Measurements from ENCODE around the gene E2F1. TPM values are rescaled to one million over a fixed set of nuclear protein-coding genes. Genes with fewer than 3 reads are reported as not detected.
"Not testable (repeated sequence)": the region's sequence is repeated elsewhere in the genome, so short reads cannot be mapped to it uniquely, and the experiment has no call there.

The E2F1 gene
- total RNA-seq, 1 donor from 2014 or later = 77.5 TPM

DNA sequence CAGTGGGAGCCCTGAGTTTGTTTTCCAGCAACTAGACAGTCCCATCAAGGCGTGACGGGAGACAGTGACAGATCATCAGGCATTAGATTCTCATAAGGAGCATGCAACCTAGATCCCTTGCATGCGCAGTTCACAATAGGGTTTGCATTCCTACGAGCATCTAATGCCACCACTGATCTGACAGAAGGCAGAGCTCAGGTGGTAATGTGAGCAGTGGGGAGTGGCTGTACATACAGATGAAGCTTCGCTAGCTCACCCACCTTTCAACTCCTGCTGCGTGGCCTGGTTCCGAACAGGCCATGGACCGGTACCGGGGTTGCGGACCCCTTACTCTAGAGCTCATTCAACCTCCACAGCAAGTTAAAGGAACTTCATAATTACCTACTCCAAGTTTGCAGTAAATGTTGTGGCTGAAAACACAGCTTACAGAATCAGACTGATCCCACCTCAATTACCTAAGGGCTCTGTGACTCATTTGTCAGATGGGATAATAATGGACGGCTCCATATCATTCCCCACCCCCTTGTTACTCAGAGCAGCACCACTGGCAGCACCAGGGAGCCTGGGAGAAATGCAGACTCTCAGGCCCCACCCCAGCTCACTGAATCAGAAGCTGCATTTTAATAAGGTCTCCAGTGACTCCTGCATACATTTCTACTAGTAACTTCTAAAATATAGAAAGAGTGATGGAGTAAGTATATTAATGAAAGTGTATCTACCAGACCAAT is 18.2 kb upstream of the E2F1 start:
- Mint-ChIP-seq H3K4me3 (no peak overlapping the region), H3K27ac (no peak overlapping the region), H3K9me3 (peaks cover 3% of the 10 kb centered on the region), H3K4me1 (ENCODE audit: low read depth) (peaks cover 5% of the 10 kb centered on the region), H3K36me3 (ENCODE audit: low read depth) (peaks cover 4% of the 10 kb centered on the region), H3K27me3 (ENCODE audit: insufficient read depth) (no peaks in the 10 kb centered on the region)
- DNase-seq (ENCODE audit: low spot score) = no peak
- intact Hi-C loops (cut with micrococcal nuclease) = no loop called here

DNA sequence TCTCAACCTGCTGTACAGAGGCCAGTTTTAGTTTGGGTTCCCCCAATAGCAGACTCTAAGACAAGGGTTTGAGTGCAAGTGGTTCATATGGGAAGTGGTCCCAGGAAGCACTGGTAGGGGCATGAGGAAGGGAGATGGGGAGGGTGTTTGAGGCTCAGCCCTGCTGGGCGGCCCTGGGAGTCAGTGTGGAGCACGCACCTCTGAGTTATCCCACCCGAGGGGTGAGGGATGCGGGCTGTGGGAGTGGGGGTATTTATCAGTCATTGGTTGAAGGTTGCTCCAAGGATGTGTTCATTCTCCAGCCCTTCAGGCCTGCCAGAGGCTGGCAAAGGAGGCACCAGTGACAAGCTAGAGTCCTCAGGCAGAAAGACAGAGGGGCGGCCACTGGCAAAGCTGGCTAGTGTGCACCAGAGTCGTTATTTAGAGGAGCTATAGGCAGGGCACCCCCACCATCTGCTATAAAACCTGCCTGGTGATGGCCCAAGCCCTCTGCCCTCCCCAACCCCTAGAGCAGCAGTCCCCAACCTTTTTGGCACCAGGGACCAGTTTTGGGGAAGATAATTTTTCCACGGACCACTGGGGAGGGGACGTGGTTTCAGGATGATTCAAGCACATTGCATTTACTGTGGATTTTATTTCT is 17.4 kb upstream of the E2F1 start:
- Mint-ChIP-seq H3K27me3 (ENCODE audit: insufficient read depth) (no peaks in the 10 kb centered on the region), H3K4me1 (ENCODE audit: low read depth) (no peaks in the 10 kb centered on the region), H3K36me3 (ENCODE audit: low read depth) (peaks cover 3% of the 10 kb centered on the region), H3K9me3 (peaks cover 3% of the 10 kb centered on the region), H3K4me3 (no peak overlapping the region), H3K27ac (no peak overlapping the region)
- intact Hi-C loops (cut with micrococcal nuclease) = no loop called here
- DNase-seq (ENCODE audit: low spot score) = no peak

DNA sequence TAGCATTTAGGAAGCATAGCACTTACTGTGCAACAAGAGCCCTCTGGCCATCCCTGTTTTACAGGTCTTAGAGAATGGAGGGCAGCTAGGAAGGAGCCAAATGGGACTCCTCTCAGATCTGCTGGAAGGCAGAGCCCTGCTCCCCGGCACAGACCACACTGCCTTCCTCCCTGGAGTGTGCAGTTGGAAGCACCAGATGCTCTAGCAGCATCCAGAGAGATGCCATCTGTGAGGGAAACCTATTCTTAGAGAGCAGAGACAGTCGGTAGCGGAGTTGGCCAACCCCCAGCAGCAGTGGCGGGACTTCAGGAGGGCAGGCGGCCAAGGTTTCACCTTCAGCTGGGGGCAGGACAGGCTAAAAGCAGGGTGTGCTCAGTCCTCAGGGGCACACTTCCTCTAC is 16.7 kb upstream of the E2F1 start:
- no peak overlapping the region for H3K4me3 Mint-ChIP-seq
- H3K27me3 Mint-ChIP-seq (ENCODE audit: insufficient read depth) = no peaks in the 10 kb centered on the region
- H3K36me3 Mint-ChIP-seq (ENCODE audit: low read depth) = peaks cover 3% of the 10 kb centered on the region
- peaks cover 3% of the 10 kb centered on the region for H3K9me3 Mint-ChIP-seq
- no peak overlapping the region for H3K27ac Mint-ChIP-seq
- intact Hi-C loops (cut with micrococcal nuclease) = no loop called here
- no peak for DNase-seq (ENCODE audit: low spot score)
- H3K4me1 Mint-ChIP-seq (ENCODE audit: low read depth) = no peaks in the 10 kb centered on the region

DNA sequence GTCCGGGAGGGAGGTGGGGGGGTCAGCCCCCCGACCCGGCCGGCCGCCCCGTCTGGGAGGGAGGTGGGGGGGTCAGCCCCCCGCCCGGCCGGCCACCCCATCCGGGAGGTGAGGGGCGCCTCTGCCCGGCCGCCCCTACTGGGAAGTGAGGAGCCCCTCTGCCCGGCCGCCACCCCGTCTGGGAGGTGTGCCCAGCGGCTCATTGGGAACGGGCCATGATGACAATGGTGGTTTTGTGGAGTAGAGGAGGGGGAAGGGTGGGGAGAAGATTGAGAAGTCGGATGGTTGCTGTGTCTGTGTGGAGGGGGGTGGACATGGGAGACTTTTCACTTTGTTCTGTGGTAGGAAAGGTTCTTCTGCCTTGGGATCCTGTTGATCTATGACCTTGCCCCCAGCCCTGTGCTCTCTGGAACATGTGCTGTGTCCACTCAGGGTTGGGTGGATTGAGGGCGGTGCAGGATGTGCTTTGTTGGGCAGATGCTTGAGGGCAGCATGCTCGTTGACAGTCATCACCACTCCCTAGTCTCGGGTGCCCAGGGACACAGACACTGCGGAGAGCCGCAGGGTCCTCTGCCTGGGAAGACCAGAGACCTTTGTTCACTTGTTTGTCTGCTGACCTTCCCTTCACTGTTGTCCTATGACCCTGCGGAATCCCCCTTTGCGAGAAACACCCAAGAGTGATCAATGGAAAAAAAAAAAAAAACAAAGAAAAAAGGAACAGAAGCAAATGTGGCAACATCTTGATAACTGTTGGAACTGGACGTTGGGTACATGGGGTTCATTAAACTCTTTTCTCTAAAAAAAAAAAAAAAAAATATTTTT is 15.7 kb upstream of the E2F1 start:
- Mint-ChIP-seq H3K36me3 (ENCODE audit: low read depth) (peaks cover 3% of the 10 kb centered on the region), H3K9me3 (peaks cover 3% of the 10 kb centered on the region), H3K27ac (no peak overlapping the region), H3K4me3 (no peak overlapping the region), H3K27me3 (ENCODE audit: insufficient read depth) (no peaks in the 10 kb centered on the region), H3K4me1 (ENCODE audit: low read depth) (no peaks in the 10 kb centered on the region)
- DNase-seq (ENCODE audit: low spot score) = no peak
- intact Hi-C loops (cut with micrococcal nuclease) = no loop called here

DNA sequence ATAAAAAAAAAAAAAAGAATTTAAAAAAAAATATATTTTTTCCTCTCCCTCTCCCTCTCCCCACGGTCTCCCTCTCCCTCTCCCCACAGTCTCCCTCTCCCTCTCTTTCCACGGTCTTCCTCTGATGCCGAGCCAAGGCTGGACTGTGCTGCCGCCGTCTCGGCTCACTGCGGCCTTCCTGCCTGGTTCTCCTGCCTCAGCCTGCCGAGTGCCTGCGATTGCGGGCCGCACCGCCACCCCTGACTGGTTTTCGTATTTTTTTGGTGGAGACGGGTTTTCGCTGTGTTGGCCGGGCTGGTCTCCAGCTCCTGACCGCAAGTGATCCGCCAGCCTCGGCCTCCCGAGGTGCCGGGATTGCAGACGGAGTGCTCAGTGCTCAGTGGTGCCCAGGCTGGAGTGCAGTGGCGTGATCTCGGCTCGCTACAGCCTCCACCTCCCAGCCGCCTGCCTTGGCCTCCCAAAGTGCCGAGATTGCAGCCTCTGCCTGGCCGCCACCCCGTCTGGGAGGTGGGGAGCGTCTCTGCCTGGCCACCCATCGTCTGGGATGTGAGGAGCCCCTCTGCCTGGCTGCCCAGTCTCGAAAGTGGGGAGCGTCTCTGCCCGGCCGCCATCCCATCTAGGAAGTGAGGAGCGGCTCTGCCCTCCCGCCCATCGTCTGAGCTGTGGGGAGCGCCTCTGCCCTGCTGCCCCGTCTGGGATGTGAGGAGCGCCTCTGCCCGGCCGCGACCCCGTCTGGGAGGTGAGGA is 14.7 kb upstream of the E2F1 start:
- H3K27me3 Mint-ChIP-seq (ENCODE audit: insufficient read depth); H3K4me1 Mint-ChIP-seq (ENCODE audit: low read depth); intact Hi-C loops (cut with micrococcal nuclease); DNase-seq (ENCODE audit: low spot score); H3K9me3 Mint-ChIP-seq; H3K36me3 Mint-ChIP-seq (ENCODE audit: low read depth); H3K27ac Mint-ChIP-seq; H3K4me3 Mint-ChIP-seq: not testable (repeated sequence)

DNA sequence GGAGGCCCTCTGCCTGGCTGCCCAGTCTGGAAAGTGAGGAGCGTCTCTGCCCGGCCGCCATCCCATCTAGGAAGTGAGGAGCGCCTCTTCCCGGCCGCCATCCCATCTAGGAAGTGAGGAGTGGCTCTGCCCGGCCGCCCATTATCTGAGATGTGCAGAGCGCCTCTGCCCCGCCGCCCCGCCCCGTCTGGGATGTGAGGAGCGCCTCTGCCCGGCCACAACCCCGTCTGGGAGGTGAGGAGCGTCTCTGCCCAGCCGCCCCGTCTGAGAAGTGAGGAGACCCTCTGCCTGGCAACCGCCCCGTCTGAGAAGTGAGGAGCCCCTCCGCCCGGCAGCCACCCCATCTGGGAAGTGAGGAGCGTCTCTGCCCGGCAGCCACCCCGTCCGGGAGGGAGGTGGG is 12.8 kb upstream of the E2F1 start:
- H3K27me3 Mint-ChIP-seq (ENCODE audit: insufficient read depth); H3K9me3 Mint-ChIP-seq; intact Hi-C loops (cut with micrococcal nuclease); H3K36me3 Mint-ChIP-seq (ENCODE audit: low read depth); H3K27ac Mint-ChIP-seq; DNase-seq (ENCODE audit: low spot score); H3K4me1 Mint-ChIP-seq (ENCODE audit: low read depth); H3K4me3 Mint-ChIP-seq: not testable (repeated sequence)

DNA sequence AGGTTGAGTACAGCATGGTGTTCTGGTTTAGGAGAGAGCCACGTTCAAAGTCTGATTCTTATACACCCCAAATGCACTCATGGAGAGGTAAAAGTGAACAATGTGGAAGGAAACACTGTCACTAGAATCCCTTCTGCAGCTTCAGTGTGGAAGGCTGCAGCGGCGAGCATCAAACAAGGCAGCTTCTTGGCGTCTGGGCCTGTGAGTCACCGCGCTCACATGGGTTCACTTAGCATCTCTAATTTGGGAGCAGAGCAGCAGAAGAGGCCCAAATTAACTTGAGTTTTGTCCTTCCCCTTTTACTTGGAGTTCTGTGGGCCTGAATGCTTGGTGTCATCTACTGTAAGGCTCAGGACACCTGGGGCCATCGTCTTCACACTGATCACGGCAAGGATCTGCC is 10.9 kb upstream of the E2F1 start:
- no peak overlapping the region for H3K27ac Mint-ChIP-seq
- H3K9me3 Mint-ChIP-seq = peaks cover 3% of the 10 kb centered on the region
- H3K36me3 Mint-ChIP-seq (ENCODE audit: low read depth) = no peaks in the 10 kb centered on the region
- no peak overlapping the region for H3K4me3 Mint-ChIP-seq
- no peak for DNase-seq (ENCODE audit: low spot score)
- intact Hi-C loops (cut with micrococcal nuclease) = no loop called here
- H3K27me3 Mint-ChIP-seq (ENCODE audit: insufficient read depth) = no peaks in the 10 kb centered on the region
- H3K4me1 Mint-ChIP-seq (ENCODE audit: low read depth) = no peaks in the 10 kb centered on the region

DNA sequence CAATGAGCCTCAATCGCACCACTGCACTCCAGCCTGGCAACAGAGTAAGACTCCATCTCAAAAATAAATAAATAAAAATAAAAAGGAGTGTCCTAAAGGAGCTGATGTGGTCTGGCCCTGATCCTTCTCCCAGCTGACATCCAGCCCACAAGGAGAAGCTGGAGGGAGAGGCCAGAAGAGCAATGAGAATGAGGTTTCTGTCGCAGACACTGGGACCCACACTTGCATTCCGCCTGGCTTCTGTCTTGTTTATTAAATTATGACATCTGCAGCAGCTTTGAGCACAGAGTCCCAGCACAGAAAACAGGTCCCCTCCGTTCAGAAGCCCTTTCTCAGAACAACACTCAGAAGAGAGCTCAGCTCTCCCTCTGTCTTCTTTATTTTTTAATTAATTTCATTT is 10.3 kb upstream of the E2F1 start:
- Mint-ChIP-seq H3K27me3 (ENCODE audit: insufficient read depth) (no peaks in the 10 kb centered on the region), H3K9me3 (no peaks in the 10 kb centered on the region), H3K36me3 (ENCODE audit: low read depth) (no peaks in the 10 kb centered on the region), H3K4me3 (no peak overlapping the region), H3K27ac (no peak overlapping the region), H3K4me1 (ENCODE audit: low read depth) (peaks cover 3% of the 10 kb centered on the region)
- intact Hi-C loops (cut with micrococcal nuclease) = no loop called here
- no peak for DNase-seq (ENCODE audit: low spot score)

DNA sequence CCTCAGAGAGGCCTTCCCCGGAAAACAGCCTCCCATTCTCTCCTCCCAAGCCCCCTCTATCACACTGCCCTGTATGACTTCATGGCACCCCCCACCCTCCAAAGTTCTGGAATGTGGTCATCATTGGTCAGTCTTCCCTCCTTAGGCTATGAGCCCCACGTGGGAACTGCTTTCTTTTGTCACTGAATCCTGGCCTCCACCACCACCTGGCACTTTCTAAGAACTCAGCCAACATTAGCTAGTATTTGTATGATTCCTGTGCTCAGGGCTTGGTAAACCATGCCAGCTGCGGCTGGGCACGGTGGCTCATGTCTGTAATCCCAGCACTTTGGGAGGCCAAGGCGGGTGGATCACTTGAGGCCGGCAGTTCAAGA is 8.4 kb upstream of the E2F1 start:
- Mint-ChIP-seq H3K27ac (no peak overlapping the region), H3K4me1 (ENCODE audit: low read depth) (peaks cover 16% of the 10 kb centered on the region), H3K27me3 (ENCODE audit: insufficient read depth) (no peaks in the 10 kb centered on the region), H3K4me3 (no peak overlapping the region), H3K36me3 (ENCODE audit: low read depth) (no peaks in the 10 kb centered on the region), H3K9me3 (no peaks in the 10 kb centered on the region)
- DNase-seq (ENCODE audit: low spot score) = no peak
- intact Hi-C loops (cut with micrococcal nuclease) = no loop called here

DNA sequence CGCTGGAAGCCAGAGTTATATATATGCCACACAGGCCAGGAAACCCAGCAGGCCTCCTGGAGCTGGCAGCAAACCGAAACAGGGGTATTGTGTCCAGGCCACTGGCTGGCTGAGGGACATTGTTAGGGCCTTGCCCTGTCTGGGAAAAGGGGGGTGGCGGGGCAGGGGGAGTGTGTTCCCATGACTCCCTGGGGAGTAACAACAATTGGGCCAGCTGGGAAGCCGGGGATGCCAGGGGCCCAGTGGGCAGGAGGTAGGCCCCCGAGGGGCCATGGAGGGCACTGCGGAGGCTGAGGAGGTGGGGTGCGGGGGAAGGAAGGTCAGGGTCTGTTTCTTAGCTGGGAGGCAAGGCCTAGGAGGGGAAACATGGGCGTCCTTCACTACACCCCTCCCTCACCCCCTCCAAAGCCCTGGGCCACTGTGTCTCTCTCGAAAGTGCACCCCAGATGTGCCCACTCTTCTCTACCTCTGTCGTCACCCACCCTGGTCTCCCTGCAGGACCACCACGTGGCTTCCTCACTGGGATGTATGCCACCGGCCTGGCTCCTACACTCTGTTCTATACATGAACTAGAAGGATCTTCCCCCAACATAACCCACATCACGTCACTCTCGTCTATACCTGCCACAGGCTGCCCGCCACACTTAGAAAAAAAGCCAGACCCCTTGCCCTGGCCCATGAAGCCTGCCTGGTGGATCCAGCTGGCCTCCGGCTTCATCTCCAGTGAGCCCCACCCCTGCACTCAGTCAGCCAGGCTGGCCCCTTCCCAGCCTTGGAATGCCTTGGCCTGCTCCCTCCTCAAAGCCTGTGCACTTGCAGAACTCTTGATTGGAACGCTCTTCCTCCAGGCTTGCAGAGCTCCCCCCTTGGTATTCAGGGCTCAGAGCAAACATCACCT is 7.8 kb upstream of the E2F1 start:
- H3K4me3 Mint-ChIP-seq = no peak overlapping the region
- no peak overlapping the region for H3K27ac Mint-ChIP-seq
- DNase-seq (ENCODE audit: low spot score) = no peak
- peaks cover 23% of the 10 kb centered on the region for H3K4me1 Mint-ChIP-seq (ENCODE audit: low read depth)
- intact Hi-C loops (cut with micrococcal nuclease) = no loop called here
- H3K9me3 Mint-ChIP-seq = no peaks in the 10 kb centered on the region
- H3K36me3 Mint-ChIP-seq (ENCODE audit: low read depth) = no peaks in the 10 kb centered on the region
- H3K27me3 Mint-ChIP-seq (ENCODE audit: insufficient read depth) = no peaks in the 10 kb centered on the region

DNA sequence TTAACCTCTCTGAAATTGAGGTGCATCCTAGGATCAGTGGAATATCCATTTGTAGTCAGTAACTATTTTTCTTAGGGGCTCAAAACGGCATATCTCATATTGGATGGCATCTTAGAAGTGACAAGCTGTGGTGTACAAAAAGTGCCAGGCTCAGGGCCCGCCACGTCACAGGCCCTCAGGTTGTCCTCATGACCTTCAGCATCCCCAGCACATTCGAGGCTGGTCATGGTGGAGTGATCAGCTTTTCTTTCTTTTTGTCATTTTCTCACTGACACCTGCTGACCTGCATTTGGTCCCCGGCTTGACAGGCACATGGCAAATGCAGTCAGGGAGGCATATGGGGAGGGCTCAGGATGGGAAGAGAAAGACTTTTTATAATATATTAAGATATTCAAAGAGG is 7.1 kb upstream of the E2F1 start:
- Mint-ChIP-seq H3K27ac (no peak overlapping the region), H3K4me3 (no peak overlapping the region), H3K27me3 (ENCODE audit: insufficient read depth) (no peaks in the 10 kb centered on the region), H3K36me3 (ENCODE audit: low read depth) (no peaks in the 10 kb centered on the region), H3K4me1 (ENCODE audit: low read depth) (peaks cover 30% of the 10 kb centered on the region), H3K9me3 (no peaks in the 10 kb centered on the region)
- intact Hi-C loops (cut with micrococcal nuclease) = no loop called here
- DNase-seq (ENCODE audit: low spot score) = no peak

DNA sequence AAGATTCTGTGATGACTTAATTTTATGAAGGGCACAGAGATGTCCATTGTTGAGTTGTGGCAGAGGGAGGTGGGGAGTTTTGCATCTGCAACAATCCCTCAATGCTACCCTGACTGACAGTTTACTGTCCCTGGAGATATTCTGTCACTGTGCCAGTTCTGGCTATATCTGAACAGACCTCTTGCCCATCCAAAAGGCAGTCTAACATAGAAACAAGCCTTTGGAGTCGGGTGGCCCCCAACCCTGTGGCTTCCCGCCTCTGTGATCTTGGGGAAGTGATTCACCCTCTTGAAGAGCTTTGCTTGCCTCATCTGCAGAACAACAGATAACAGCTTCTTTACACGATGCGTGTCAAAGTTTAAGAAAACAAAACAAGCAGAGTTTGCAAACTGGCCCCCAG is 3.8 kb upstream of the E2F1 start:
- no peaks in the 10 kb centered on the region for H3K9me3 Mint-ChIP-seq
- peak overlapping the region; percentile 50 for H3K4me3 Mint-ChIP-seq
- H3K4me1 Mint-ChIP-seq (ENCODE audit: low read depth) = peaks cover 52% of the 10 kb centered on the region
- peak overlapping the region; percentile 85 for H3K27ac Mint-ChIP-seq
- H3K36me3 Mint-ChIP-seq (ENCODE audit: low read depth) = peaks cover under 1% of the 10 kb centered on the region
- DNase-seq (ENCODE audit: low spot score) = peak; percentile 50
- no peaks in the 10 kb centered on the region for H3K27me3 Mint-ChIP-seq (ENCODE audit: insufficient read depth)
- intact Hi-C loops (cut with micrococcal nuclease) = loop anchor here (1.0 to 5.0 kb wide), 4 partner anchors 30 to 302 kb away; partner anchors contain the start of genes CHMP4B, PXMP4, RALY and ZNF341

Data from activated T-helper 1 cell treated with anti-CD3 and anti-CD28 coated beads, Interleukin-12 subunit alpha, Interleukin-12 subunit beta, Interleukin-2, Interleukin-4 antibody, amounts not matched to agents 30 ng/mL and 10 ng/mL and 1 ng/mL, durations not matched to agents 14 hours and 24 hours and 36 hours (primary cell).